HG02938 (cell line): ENCODE data around the gene NACC2.
A peak's percentile ranks its signal among the peaks of the same experiment; 100 is the strongest.
"Not testable (repeated sequence)": the region's sequence is repeated elsewhere in the genome, so short reads cannot be mapped to it uniquely, and the experiment has no call there.

Experiments used
- ATAC-seq: cut with Tn5 transposase; IDR thresholded peaks from one replicate; pipeline ENCODE4 v1.9.1; 2021; ENCODE audit warnings: mild to moderate bottlenecking, moderate library complexity; ENCODE audit not compliant: unreplicated experiment

NACC2 gene

GRCh38 chr9:135966916-135967260, 128.2 kb downstream of the NACC2 start:
- ATAC-seq: not testable (repeated sequence)

- no peak for ATAC-seq
Observed at GRCh38 chr9:135965124-135965756, 129.8 kb downstream of the NACC2 start.

- ATAC-seq: no peak
Observed at GRCh38 chr9:135963938-135964337, 131.2 kb downstream of the NACC2 start.

- no peak for ATAC-seq
Observed at GRCh38 chr9:135963338-135963737, 131.8 kb downstream of the NACC2 start.

- no peak for ATAC-seq
Observed at GRCh38 chr9:135962696-135963307, 132.3 kb downstream of the NACC2 start.

- ATAC-seq: no peak
Observed at GRCh38 chr9:135961811-135962695, 133.0 kb downstream of the NACC2 start.

- ATAC-seq: peak; percentile 81
Observed at GRCh38 chr9:135961277-135961715, 133.8 kb downstream of the NACC2 start, which contains the start of gene UBAC1. Gene UBAC1 (minus strand): TSS chr9:135961373. CDS start chr9:135961162, 211 bp downstream.

GRCh38 chr9:135960411-135961276, 134.4 kb downstream of the NACC2 start:
- peak; percentile 24 for ATAC-seq

- no peak for ATAC-seq
Observed at GRCh38 chr9:135959814-135960213, 135.3 kb downstream of the NACC2 start.

- ATAC-seq: no peak
Observed at GRCh38 chr9:135958485-135958884, 136.6 kb downstream of the NACC2 start.

- no peak for ATAC-seq
Observed at GRCh38 chr9:135957431-135957830, 137.7 kb downstream of the NACC2 start.

- no peak for ATAC-seq
Observed at GRCh38 chr9:135956802-135957174, 138.3 kb downstream of the NACC2 start.
